HG02885 (cell line): Measurements from ENCODE around the gene ETFRF1.
A peak's percentile ranks its signal among the peaks of the same experiment; 100 is the strongest.

Experiments used
- ATAC-seq: cut with Tn5 transposase; IDR thresholded peaks from one replicate; pipeline ENCODE4 v1.9.1; 2021; ENCODE audit warnings: mild to moderate bottlenecking; ENCODE audit not compliant: unreplicated experiment, poor library complexity

The ETFRF1 gene

DNA sequence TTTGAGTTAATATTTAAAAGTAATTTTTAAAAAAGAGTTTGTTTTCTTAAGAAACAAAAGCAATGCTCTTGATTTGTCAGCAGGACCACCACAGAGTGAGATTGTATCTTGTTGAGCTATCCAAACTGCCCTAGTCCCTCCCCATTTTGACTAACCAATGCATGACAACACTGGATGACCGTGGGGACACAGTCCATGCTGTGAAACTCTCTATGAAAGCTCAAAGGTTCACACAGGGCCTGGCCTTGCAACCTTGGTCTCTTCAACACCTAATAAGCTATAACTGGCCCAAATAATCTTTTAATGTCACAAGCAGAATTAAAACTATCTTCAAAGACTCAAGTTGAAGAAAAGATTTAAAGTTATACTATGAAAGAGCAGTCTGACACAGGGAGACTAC lies 13.5 kb downstream of the ETFRF1 start:
- no peak for ATAC-seq

GRCh38 chr12:25213338-25213737 lies 18.3 kb downstream of the ETFRF1 start:
- no peak for ATAC-seq

- no peak for ATAC-seq
Measured at GRCh38 chr12:25236190-25236589, 41.2 kb downstream of the ETFRF1 start.

- ATAC-seq = no peak
Measured at GRCh38 chr12:25236626-25237025, 41.6 kb downstream of the ETFRF1 start.

DNA sequence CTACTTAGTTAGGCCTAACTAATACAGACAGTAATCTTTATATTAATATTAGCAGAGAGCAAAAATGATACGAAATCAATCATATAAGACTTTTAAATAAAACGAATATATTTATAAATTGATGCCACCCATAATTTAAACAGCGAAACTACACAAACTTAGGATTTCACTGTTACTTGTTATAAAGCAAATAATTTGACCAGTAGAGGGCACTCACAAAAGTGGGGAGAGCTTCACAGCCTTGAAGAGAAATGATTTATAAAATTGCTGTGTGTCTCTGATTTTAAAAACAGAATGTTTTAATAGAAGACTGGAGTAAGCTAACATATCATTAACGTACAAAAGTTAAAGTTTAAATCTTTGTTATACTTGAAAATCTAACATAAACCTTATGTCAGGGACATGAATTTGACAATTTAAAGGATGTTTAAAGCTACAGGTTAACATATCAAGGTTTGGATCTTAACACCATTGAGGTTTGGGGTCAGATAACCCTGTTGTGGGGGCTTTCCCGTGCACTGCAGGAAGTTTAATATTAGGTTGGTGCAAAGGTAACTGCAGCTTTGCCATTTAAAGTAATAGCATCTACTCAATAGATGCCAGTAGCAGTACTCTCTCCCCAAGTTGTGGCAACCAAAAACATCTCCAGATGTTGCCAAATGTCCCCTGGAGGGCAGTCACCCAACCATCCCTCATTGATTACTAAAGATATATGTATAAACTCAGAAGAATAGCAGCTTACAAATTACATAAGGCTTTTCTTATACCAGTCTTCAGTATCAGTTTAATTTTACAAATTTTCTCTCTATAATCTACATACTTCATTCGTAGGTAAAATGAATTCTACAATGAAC lies 46.4 kb downstream of the ETFRF1 start:
- peak; percentile 40 for ATAC-seq

DNA sequence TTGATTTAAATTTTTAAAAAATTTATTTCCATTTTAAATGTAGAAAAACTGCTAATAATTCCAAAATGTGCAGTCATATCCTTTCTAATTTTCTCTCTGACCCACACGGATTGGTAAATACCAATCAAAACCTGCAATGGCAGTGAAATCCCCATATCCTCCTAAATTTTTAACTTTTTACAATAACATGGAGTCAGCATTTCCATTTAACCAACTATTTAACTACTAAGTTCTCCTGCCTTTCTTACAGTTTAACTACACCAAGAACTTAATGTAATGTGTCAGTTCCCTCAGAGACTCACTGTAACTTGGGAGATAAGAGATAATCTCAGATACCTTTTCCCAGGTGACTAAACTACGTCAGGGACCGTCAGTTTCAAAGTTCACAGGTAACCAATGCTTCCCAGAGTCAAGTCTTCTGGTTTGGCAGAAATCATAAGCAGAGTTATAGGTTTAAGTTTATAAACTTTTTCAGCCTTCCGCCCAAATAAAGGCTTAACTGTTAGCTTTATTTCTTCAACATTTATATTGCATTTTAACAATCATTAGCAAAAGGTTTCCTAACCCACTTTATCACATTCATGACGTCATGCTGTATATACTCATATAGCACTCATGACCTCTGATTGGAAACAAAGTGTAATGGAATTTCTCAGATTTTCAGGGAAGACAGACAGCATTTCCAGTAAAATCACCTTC lies 48.1 kb downstream of the ETFRF1 start:
- ATAC-seq = no peak

DNA sequence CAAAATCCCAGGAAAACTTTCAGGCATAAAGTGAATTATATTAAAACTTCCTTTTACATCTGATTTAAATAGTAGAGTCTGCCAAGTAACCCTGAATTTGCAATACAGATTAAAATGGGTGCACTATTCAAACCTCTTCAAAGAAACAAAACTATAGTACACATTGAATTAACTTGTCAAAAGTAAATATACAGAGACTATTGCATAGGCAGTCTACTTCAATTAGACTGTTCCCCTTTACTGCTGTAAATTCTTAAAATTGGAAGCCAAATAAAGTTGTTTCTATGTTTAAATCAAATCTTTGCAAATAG lies 48.6 kb downstream of the ETFRF1 start:
- ATAC-seq = no peak

DNA sequence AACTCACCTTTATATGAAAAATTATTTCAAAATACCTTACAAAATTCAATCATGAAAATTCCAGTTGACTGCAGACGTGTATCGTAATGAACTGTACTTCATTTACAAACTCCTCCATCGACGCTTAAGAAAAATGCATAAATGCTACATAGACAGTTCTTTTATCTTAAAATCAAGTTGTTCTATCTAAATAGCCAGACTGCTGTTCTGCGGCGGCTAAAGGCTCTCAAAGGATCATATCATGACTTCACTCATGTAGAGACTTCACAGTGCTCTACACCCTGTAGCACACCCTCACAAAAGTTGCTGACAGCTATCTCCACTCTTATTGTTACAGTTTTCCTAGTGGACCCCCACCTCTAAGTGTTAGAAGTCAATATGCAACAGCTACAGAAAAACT lies 50.5 kb downstream of the ETFRF1 start:
- no peak for ATAC-seq

GRCh38 chr12:25248137-25248536 lies 53.1 kb downstream of the ETFRF1 start:
- ATAC-seq = no peak

- no peak for ATAC-seq
Measured at GRCh38 chr12:25248732-25249131, 53.7 kb downstream of the ETFRF1 start.

DNA sequence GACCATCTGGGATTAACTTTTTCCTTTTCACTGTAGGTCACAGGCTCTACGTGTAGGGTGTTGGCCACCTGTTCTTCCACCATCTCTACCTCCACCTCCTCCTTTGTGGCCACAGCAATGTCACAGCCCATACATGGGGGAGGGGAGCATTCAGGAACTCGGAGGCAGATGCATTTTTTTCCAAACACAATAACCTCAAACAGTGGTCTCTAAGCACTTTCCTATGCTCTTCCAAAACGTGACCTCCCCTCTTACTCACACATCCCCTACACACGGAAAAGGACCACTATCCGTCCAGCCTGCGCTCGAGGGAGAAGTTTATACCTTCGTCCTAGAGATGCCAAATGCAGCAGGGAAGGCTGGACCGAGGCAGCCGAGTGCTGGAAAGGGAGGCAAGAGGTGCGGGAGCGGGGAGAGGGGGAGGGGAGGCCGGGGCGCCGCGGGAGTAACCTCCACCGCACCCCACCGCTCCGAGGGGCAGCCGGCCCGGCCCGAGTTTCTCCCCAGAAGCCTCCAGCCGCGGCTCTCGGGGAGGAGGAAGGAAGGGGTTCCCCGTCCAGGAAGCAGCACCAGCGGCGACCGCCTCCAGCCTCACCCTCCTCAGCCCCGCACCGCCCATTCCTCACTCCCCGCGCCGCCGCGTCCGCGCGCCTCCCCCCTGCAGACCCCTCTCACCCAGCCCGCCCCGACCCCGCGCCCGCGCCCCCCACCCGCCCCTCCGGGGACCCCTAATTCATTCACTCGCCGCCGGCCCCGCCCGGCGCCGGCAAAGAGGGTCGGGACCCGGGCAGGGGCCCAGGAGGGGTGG lies 55.1 kb downstream of the ETFRF1 start:
- peak; percentile 37 for ATAC-seq

GRCh38 chr12:25250744-25251730 lies 56.0 kb downstream of the ETFRF1 start, which contains the start of gene KRAS:
TSS of gene KRAS (minus strand) at chr12:25250929.
- peak; percentile 81 for ATAC-seq

DNA sequence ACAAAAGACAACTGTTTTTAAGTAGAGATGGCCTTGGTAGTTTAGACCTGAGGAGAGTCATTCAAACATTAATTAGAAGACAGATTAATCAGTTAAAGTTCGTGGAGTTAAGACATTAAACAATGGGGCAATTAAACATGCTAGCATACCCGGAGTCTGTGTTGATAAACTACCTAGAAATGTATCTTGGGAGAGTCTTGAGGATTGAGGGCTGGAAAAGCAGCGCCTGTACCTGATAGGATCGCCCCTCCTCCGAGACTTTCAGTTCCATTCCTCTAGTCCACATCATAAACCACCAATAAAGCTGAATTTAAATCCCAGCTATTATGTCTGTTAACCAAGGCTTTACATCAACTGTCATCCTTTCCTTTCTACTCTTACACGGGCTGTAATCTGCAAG lies 56.7 kb downstream of the ETFRF1 start:
- ATAC-seq = no peak

GRCh38 chr12:25252946-25253345 lies 57.9 kb downstream of the ETFRF1 start:
- no peak for ATAC-seq

DNA sequence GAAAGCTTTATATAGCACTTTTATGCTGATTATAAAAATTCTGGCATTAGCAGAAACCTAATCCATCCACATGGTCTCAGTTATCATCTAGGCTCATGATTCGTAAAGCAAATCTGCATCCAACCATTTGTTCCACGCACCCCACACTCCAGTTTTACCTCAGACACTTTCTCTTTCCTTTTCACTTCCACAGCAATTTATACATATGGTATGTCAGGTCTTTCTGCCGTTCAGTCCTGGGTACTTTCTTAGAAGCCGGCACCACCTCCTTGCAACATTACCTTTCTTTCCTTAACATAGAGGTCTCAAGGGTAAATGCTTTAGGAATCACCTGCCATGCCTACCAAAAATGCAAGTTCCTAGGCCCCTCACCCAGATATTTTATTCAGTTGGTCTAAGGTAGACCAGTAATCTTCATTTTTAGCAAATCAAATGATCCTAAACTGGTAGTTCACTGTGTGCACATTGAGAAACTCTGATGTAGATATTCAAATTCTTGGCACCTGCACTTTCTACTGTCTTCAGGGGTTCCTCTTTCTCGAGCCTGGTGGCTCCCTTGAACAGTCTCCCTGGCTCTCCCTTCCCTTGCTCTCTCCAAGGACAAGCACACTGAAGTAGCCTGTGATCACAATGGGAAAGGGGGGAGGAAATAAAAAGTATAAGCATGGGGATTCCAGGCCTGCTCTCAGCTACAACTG lies 58.5 kb downstream of the ETFRF1 start:
- no peak for ATAC-seq

GRCh38 chr12:25254271-25254880 lies 59.3 kb downstream of the ETFRF1 start:
- ATAC-seq = no peak
